IMR-90 (cell line): ENCODE measurements around the gene LDHD. TPM values are rescaled to one million over a fixed set of nuclear protein-coding genes. Genes with fewer than 3 reads are reported as not detected.

ENCODE experiments used
- ATAC-seq: fragments of 200-7000 bp; cut with Tn5 transposase; 2 replicates; pipeline ENCODE4 v1.9.1; 2020; ENCODE audit warnings: low read depth, mild to moderate bottlenecking, moderate library complexity
- BruUV-seq: library from RNA; stranded (reverse); fragments of 400-500 nt; replicated peaks from 2 replicates; lab custom pipeline; 2021; lab: Mats Ljungman, UMichigan
- CTCF ChIA-PET: fragments of 300-600 bp; formaldehyde crosslinking; extraction: SDS; loops from one replicate; lab custom pipeline; 2021; ENCODE audit warnings: antibody characterized with exemption; lab: Yijun Ruan, JAX
- POLR2A ChIA-PET: fragments of 300-600 bp; sonication (Branson Sonifier 250); formaldehyde crosslinking; loops from one replicate; lab custom pipeline; 2022; ENCODE audit warnings: antibody characterized with exemption; ENCODE audit not compliant: unreplicated experiment; lab: Charles Lee
- DNase-seq: peaks from one replicate; pipeline ENCODE4 v3.0.0; 2013
- H2AFZ ChIP-seq: replicated peaks from 2 replicates; pipeline ENCODE3; 2013; ENCODE audit warnings: low read length, mild to moderate bottlenecking; ENCODE audit not compliant: poor library complexity
- H2AK5ac ChIP-seq: 2 replicates; pipeline ENCODE4 v1.6.1; 2013; ENCODE audit warnings: low read depth, low read length, inconsistent platforms
- H2AK9ac ChIP-seq: replicated peaks from 2 replicates; pipeline ENCODE3; 2013; ENCODE audit warnings: mild to moderate bottlenecking, low read depth, low read length, moderate library complexity; ENCODE audit not compliant: poor library complexity
- H2BK120ac ChIP-seq: 2 replicates; pipeline ENCODE4 v1.6.1; 2013; ENCODE audit warnings: low read depth, low read length, inconsistent platforms
- H2BK15ac ChIP-seq: 3 replicates; pipeline ENCODE4 v1.6.1; 2013; ENCODE audit warnings: low read depth, low read length, inconsistent platforms
- H2BK20ac ChIP-seq: 2 replicates; pipeline ENCODE4 v1.6.1; 2013; ENCODE audit warnings: low read depth, mild to moderate bottlenecking, inconsistent platforms, low read length, moderate library complexity
- H2BK5ac ChIP-seq: 2 replicates; pipeline ENCODE4 v1.6.1; 2013; ENCODE audit warnings: mild to moderate bottlenecking, low read depth, low read length, inconsistent platforms; ENCODE audit not compliant: poor library complexity, severe bottlenecking
- H3K14ac ChIP-seq: replicated peaks from 2 replicates; pipeline ENCODE4 v1.6.1; 2013; ENCODE audit warnings: low read depth, low read length, inconsistent platforms
- H3K18ac ChIP-seq: 2 replicates; pipeline ENCODE4 v1.6.1; 2013; ENCODE audit warnings: low read depth, low read length, control low read depth
- H3K23ac ChIP-seq: 2 replicates; pipeline ENCODE4 v1.6.1; 2013; ENCODE audit warnings: low read depth, low read length, inconsistent platforms
- H3K27ac ChIP-seq: 2 replicates; pipeline ENCODE4 v1.5.1; 2013; ENCODE audit warnings: mild to moderate bottlenecking, control low read depth, low read length; ENCODE audit not compliant: insufficient read depth
- H3K27me3 ChIP-seq: 2 replicates; pipeline ENCODE4 v1.6.1; 2013; ENCODE audit warnings: low read length; ENCODE audit not compliant: control insufficient read depth, insufficient read depth
- H3K36me3 ChIP-seq: 2 replicates; pipeline ENCODE4 v1.6.1; 2013; ENCODE audit warnings: low read length, mixed read lengths; ENCODE audit not compliant: control insufficient read depth, insufficient read depth
- H3K4ac ChIP-seq: 2 replicates; pipeline ENCODE4 v1.6.1; 2013; ENCODE audit warnings: low read depth, low read length, inconsistent platforms
- H3K4me1 ChIP-seq: 2 replicates; pipeline ENCODE4 v1.6.1; 2013; ENCODE audit warnings: low read length, mixed read lengths; ENCODE audit not compliant: control insufficient read depth, insufficient read depth
- H3K4me2 ChIP-seq: 2 replicates; pipeline ENCODE4 v1.6.1; 2013; ENCODE audit warnings: low read depth, mild to moderate bottlenecking, control low read depth, low read length, moderate library complexity
- H3K4me3 ChIP-seq: 2 replicates; pipeline ENCODE4 v1.5.1; 2013; ENCODE audit warnings: low read depth, mild to moderate bottlenecking, control low read depth, low read length, moderate library complexity; ENCODE audit not compliant: insufficient read depth
- H3K56ac ChIP-seq: 2 replicates; pipeline ENCODE4 v1.6.1; 2013; ENCODE audit warnings: low read length, inconsistent platforms; ENCODE audit not compliant: insufficient read depth; ENCODE audit errors: extremely low read depth
- H3K79me1 ChIP-seq, 2 experiments: 2 replicates each; pipeline ENCODE4 v1.6.1; 2013; ENCODE audit warnings: low read length in 2 of 2, inconsistent platforms in 1 of 2, low read depth in 1 of 2
- H3K9ac ChIP-seq: 2 replicates; pipeline ENCODE4 v1.6.1; 2013; ENCODE audit warnings: low read depth, low read length, control low read depth
- H3K9me1 ChIP-seq: 2 replicates; pipeline ENCODE4 v1.6.1; 2013; ENCODE audit warnings: low read length, inconsistent platforms; ENCODE audit not compliant: insufficient read depth
- H3K9me3 ChIP-seq: 2 replicates; pipeline ENCODE4 v1.6.1; 2013; ENCODE audit warnings: low read length; ENCODE audit not compliant: control insufficient read depth, insufficient read depth
- H4K20me1 ChIP-seq: 2 replicates; pipeline ENCODE4 v1.6.1; 2013; ENCODE audit warnings: low read length, inconsistent platforms; ENCODE audit not compliant: insufficient read depth
- H4K5ac ChIP-seq: 2 replicates; pipeline ENCODE4 v1.6.1; 2013; ENCODE audit warnings: mild to moderate bottlenecking, low read depth, low read length, control low read depth
- H4K8ac ChIP-seq, 2 experiments: 2 replicates each; pipeline ENCODE4 v1.6.1; 2013; ENCODE audit warnings: low read depth in 2 of 2, low read length in 2 of 2, control low read depth in 1 of 2, inconsistent platforms in 1 of 2
- H4K91ac ChIP-seq: 2 replicates; pipeline ENCODE4 v1.6.1; 2013; ENCODE audit warnings: low read depth, low read length, inconsistent platforms; ENCODE audit not compliant: insufficient read depth
- CEBPB ChIP-seq: IDR thresholded peaks from 2 replicates; pipeline ENCODE4 v1.6.1; 2012; ENCODE audit warnings: low read depth, low read length, improper control_type of control experiment
- CHD1 ChIP-seq: IDR thresholded peaks from 2 replicates; pipeline ENCODE4 v1.6.1; 2012; ENCODE audit warnings: low read depth, low read length, improper control_type of control experiment
- FOS ChIP-seq: fragments of 150-350 bp; IDR thresholded peaks from 2 replicates; pipeline ENCODE4 v1.6.1; 2016; ENCODE audit warnings: low read depth, low read length
- MAFK ChIP-seq: IDR thresholded peaks from 2 replicates; pipeline ENCODE4 v1.6.1; 2012; ENCODE audit warnings: low read depth, low read length, improper control_type of control experiment
- MXI1 ChIP-seq: IDR thresholded peaks from 2 replicates; pipeline ENCODE4 v1.6.1; 2012; ENCODE audit warnings: low read depth, mild to moderate bottlenecking, low read length, moderate library complexity, borderline replicate concordance
- NFE2L2 ChIP-seq: fragments of 150-350 bp; IDR thresholded peaks from 2 replicates; pipeline ENCODE4 v1.6.1; 2016; ENCODE audit warnings: low read depth, mild to moderate bottlenecking, low read length
- POLR2A ChIP-seq: IDR thresholded peaks from 2 replicates; pipeline ENCODE4 v1.6.1; 2012; ENCODE audit warnings: mild to moderate bottlenecking, low read depth, low read length
- RCOR1 ChIP-seq: IDR thresholded peaks from 2 replicates; pipeline ENCODE4 v1.6.1; 2012; ENCODE audit warnings: mild to moderate bottlenecking, low read length, improper control_type of control experiment; ENCODE audit not compliant: insufficient replicate concordance
- SMC3 ChIP-seq: fragments of 150-350 bp; IDR thresholded peaks from 2 replicates; pipeline ENCODE4 v1.6.1; 2016; ENCODE audit warnings: low read depth, mild to moderate bottlenecking, antibody characterized with exemption, low read length, moderate library complexity
- WGBS, 2 experiments: methylation state at CpG; one replicate each; pipeline versions ENCODE4 v1.1.5 to v1.1.7; 2013; ENCODE audit warnings: missing lambda C conversion rate in 2 of 2; ENCODE audit not compliant: insufficient read length in 1 of 2; ENCODE audit errors: extremely low coverage in 2 of 2; 5-methylcytosine and 5-hydroxymethylcytosine counted together
- dilution Hi-C: fragments of 300-500 bp; cut with HindIII; formaldehyde crosslinking; loops from one replicate; pipeline ENCODE4 v1.14.3; 2018; ENCODE audit warnings: low sequenced_read_pairs; ENCODE audit not compliant: unreplicated experiment
- in situ Hi-C: fragments of 300-500 bp; cut with MboI; formaldehyde crosslinking; loops from 3 replicates; pipeline ENCODE4 v1.14.3; 2019; ENCODE audit warnings: low sequenced_read_pairs, inconsistent platforms, mixed read lengths
- intact Hi-C: fragments of 100-400 bp; cut with micrococcal nuclease; formaldehyde crosslinking; loops from 2 replicates; pipeline ENCODE4 v1.10.0; 2022
- polyA plus RNA-seq, 3 experiments: library from polyadenylated mRNA; depleted of rRNA; stranded (reverse); fragments of >200 nt; gene quantifications; 2 replicates each; pipeline ENCODE4 v1.2.3, GENCODE V29; 2012; ENCODE audit warnings: low replicate concordance in 1 of 3
- total RNA-seq: library from RNA; depleted of rRNA; stranded (reverse); fragments of >200 nt; gene quantifications from 2 replicates; pipeline ENCODE4 v1.2.3, GENCODE V29; 2012
- TF ChIP-seq, protein P1 (sequence below): fragments of 150-350 bp; IDR thresholded peaks from 2 replicates; pipeline ENCODE4 v1.6.1; 2017; ENCODE audit warnings: mild to moderate bottlenecking, antibody characterized with exemption, low read length, low read depth

LDHD gene
- total and polyA plus RNA-seq, 2 of the 4 experiments (the other 2 are of a cell fraction): under 0.01 to 0.26 TPM

DNA sequence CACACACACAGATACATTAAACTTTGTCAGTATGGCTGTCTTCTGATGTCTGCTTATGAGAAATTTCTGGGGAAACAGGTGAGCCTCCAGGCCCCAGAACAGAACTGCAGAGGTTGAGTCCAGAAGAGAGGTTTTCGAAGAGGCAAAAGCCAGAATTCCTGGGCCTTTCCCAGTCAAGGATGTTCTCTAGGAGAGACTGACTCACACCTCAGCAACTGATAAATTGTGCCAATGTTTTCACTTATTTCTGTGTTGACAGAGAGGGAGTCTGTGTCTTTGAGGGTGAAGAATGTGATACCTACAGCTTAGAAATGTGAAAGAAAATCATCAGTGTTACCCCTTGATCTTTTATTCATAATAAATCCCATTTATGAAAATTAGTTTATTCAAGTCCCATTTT, 30.3 kb downstream of the LDHD start:
- no CpG with 5 or more reads among the region's 1 CpG for WGBS, 2 experiments
- no peak overlapping the region for H3K56ac ChIP-seq
- H3K4me1 ChIP-seq: peaks cover 23% of the 10 kb centered on the region
- peaks cover 42% of the 10 kb centered on the region for H3K9me1 ChIP-seq
- peak overlapping the region; percentile 74 for H3K18ac ChIP-seq
- H2BK15ac ChIP-seq: peak overlapping the region; percentile 83; the same call in 1 of the 3 replicates
- peak overlapping the region in 1 of 2 experiments; percentile 71; a peak in 2 of 4 replicates for H4K8ac ChIP-seq
- ChIA-PET CTCF (no interaction called here), POLR2A (interaction anchor here (0.6 kb wide), 1 partner anchor 48 kb away, joined by 3 read pairs; no protein-coding TSS in a partner anchor)
- H4K20me1 ChIP-seq: peaks cover 22% of the 10 kb centered on the region
- no TSS peak for BruUV-seq
- H2BK20ac ChIP-seq: peak overlapping the region; percentile 73; the same call in 1 of the 2 replicates
- H3K36me3 ChIP-seq: peaks cover 2% of the 10 kb centered on the region; the same call in 1 of the 2 replicates
- no peak overlapping the region for H3K4me3 ChIP-seq
- no peaks in the 10 kb centered on the region for H3K27me3 ChIP-seq
- DNase-seq (no peak), ATAC-seq (no peak)
- no peak overlapping the region; the same call in 1 of the 2 replicates for H4K91ac ChIP-seq
- no peak overlapping the region for H2AK9ac ChIP-seq
- peak overlapping the region; percentile 57; the same call in 1 of the 2 replicates for H3K23ac ChIP-seq
- H2BK120ac ChIP-seq: peak overlapping the region; percentile 96
- dilution Hi-C loops: no loop called here
- in situ Hi-C loops: loop anchor here (5.0 kb wide), 1 partner anchor 74 kb away; no protein-coding TSS in a partner anchor
- intact Hi-C loops: loop anchor here (5.0 kb wide), 2 partner anchors 54 to 74 kb away; no protein-coding TSS in a partner anchor
- peak overlapping the region; percentile 96 for H3K4ac ChIP-seq
- H3K27ac ChIP-seq: peak overlapping the region; percentile 76; the same call in 1 of the 2 replicates
- H3K4me2 ChIP-seq: no peak overlapping the region; the same call in 1 of the 2 replicates
- H2AFZ ChIP-seq: no peak overlapping the region
- H2AK5ac ChIP-seq: peak overlapping the region; percentile 94; the same call in 1 of the 2 replicates
- TF ChIP-seq CEBPB (no peak), RCOR1 (no peak), POLR2A (no peak), SMC3 (no peak), NFE2L2 (no peak), FOS (no peak), CHD1 (no peak), MAFK (no peak), MXI1 (no peak)
- TF ChIP-seq, protein P1, sequence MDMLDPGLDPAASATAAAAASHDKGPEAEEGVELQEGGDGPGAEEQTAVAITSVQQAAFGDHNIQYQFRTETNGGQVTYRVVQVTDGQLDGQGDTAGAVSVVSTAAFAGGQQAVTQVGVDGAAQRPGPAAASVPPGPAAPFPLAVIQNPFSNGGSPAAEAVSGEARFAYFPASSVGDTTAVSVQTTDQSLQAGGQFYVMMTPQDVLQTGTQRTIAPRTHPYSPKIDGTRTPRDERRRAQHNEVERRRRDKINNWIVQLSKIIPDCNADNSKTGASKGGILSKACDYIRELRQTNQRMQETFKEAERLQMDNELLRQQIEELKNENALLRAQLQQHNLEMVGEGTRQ: no peak
- no peaks in the 10 kb centered on the region for H3K9me3 ChIP-seq
- H2BK5ac ChIP-seq: peak overlapping the region; percentile 89
- H3K14ac ChIP-seq: 0 out of 2 replicates have a peak overlapping the region, but pooled peaks have one; percentile 55
- peaks cover 56 to 88% of the 10 kb centered on the region in 2 experiments for H3K79me1 ChIP-seq
- peak overlapping the region; percentile 40 for H4K5ac ChIP-seq
- H3K9ac ChIP-seq: no peak overlapping the region
